Glomerular visceral epithelial cell (primary cell): ENCODE results near the gene EFNA4.

Experiments used
- DNase-seq: peaks from one replicate; pipeline ENCODE4 v3.0.0-alpha.2; 2016; ENCODE audit errors: extremely low spot score

The EFNA4 gene

GRCh38 chr1:155033524-155033923 is 30.0 kb upstream of the EFNA4 start, which contains the start of the genes DCST1 and DCST2:
TSS of gene DCST1 (plus strand) at chr1:155033824. CDS start at chr1:155034037, 213 bp downstream.
TSS of gene DCST2 (minus strand) at chr1:155033781. CDS start at chr1:155033701, 80 bp downstream.
- no peak for DNase-seq

- no peak for DNase-seq
Measured at GRCh38 chr1:155034318-155035208, 29.0 kb upstream of the EFNA4 start.

- no peak for DNase-seq
Measured at GRCh38 chr1:155035936-155036335, 27.6 kb upstream of the EFNA4 start.

GRCh38 chr1:155037043-155037442 is 26.5 kb upstream of the EFNA4 start:
- DNase-seq: no peak

GRCh38 chr1:155037851-155038441 is 25.6 kb upstream of the EFNA4 start:
- DNase-seq: no peak

GRCh38 chr1:155038602-155039307 is 24.8 kb upstream of the EFNA4 start:
- peak; percentile 57 for DNase-seq

- no peak for DNase-seq
Measured at GRCh38 chr1:155039308-155039669, 24.3 kb upstream of the EFNA4 start.

GRCh38 chr1:155040358-155041093 is 23.0 kb upstream of the EFNA4 start:
- no peak for DNase-seq

- DNase-seq: no peak
Measured at GRCh38 chr1:155042789-155043188, 20.8 kb upstream of the EFNA4 start.

- no peak for DNase-seq
Measured at GRCh38 chr1:155043301-155043702, 20.2 kb upstream of the EFNA4 start.

- DNase-seq: no peak
Measured at GRCh38 chr1:155043793-155044192, 19.7 kb upstream of the EFNA4 start.

- no peak for DNase-seq
Measured at GRCh38 chr1:155044365-155044764, 19.2 kb upstream of the EFNA4 start.

GRCh38 chr1:155044812-155045657 is 18.5 kb upstream of the EFNA4 start:
- DNase-seq: peak; percentile 88

GRCh38 chr1:155048449-155049334 is 14.8 kb upstream of the EFNA4 start:
- DNase-seq: no peak

GRCh38 chr1:155049651-155050559 is 13.6 kb upstream of the EFNA4 start:
- DNase-seq: peak; percentile 54

- peak; percentile 83 for DNase-seq
Measured at GRCh38 chr1:155050560-155051341, 12.8 kb upstream of the EFNA4 start, which contains the start of gene ADAM15. TSS of gene ADAM15 (plus strand) at chr1:155051316. CDS start at chr1:155051387, 71 bp downstream.

GRCh38 chr1:155051342-155051776 is 12.2 kb upstream of the EFNA4 start:
- DNase-seq: no peak
